T-helper 1 cell (primary cell): ENCODE data around the gene SUSD6.

Source experiments
- DNase-seq, 5 donors: peaks; one replicate each; pipeline ENCODE4 v3.0.0-alpha.2; 2012 to 2020
- total RNA-seq, 4 donors: gene quantifications; one replicate each; lab custom pipeline; 2026; lab: John Stamatoyannopoulos, UW

Gene SUSD6, protein sequence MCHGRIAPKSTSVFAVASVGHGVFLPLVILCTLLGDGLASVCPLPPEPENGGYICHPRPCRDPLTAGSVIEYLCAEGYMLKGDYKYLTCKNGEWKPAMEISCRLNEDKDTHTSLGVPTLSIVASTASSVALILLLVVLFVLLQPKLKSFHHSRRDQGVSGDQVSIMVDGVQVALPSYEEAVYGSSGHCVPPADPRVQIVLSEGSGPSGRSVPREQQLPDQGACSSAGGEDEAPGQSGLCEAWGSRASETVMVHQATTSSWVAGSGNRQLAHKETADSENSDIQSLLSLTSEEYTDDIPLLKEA
- 90.9 to 157 (median 97.4) reads per million in 4 donors for total RNA-seq

DNA sequence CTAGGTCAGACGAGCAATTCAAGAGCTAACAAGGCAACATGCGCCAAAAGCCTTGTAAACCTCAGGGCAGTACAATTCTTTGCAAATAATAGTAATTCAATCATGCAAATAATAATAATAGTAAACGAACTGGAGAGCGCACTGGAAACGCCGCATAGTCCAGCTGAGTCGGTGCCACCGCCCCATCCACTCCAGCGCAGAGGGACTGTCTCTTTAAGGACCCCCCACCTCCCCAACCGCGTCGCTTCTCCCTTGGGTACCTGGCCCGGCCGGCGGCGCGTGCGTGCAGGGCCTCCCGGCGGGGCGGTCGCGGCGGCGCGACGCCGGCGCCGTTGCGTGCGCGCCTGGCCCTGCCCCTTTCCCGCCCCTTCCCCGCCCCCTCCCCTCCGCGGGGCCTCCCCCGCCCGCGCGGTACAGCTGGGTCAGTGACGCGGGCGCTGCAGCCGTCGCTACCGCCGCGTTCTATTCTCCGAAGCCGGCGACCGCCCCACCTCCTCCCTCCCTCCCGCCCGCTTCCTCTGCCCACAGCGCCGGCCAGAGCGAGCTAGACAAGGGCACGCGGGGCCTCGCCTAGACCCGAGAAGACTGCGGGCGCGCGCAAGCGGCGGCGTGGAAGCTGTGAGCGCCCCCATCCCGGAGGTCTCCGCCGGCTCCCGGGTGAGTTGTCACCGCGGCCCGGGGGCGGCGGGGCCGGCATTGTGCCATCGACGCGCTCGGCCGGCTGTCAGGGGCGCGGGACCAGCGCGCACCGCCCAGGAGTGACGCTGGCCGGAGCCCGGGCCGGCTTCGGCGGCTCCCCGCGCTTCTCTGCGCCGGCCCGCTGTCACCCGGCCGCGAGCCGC is at the start of gene SUSD6:
Gene SUSD6, plus strand, starts transcription at position 425 of the 842 bp plus-strand sequence. CDS start 46,997 bp downstream, outside the sequence.
- DNase-seq: peak; percentile 77 to 93 (median 82)

DNA sequence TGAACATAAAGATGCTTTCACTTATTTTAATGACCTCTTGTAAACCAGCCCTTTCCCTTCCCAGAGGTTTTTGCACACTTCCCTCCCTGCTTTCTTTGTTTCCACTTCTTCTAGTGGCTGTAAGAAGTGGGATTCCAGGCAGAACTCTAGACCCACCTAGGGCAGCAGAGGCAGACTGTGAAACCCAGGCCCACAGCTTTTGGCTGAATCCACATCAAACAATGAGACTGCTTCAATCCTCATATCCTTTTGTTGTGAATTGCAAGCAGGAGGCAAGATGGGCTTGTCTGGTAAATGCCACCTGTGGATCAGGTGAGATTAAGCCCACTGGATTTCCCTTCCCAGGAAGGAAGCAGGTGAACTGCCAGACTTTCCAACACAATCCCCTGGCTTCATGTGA is 49.5 kb upstream of the SUSD6 start:
- no peak for DNase-seq

DNA sequence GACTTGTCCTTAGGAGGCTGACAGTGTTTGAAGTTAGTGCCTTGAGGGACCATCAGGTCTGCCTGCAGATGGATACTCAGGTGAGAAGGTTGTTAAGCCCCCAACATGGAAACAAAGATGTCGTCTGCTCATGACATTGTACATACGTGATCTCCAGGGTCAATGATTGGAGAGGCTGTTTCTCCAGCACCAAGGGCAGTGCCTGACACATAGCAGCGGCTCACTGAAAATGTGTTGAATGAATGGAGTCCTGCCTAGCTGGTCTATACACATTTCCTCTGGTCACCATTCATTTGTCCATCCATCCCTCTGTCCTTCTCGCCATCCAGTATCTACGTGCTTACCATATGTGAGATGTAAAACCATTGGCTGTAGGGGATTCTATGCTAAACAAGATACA is 43.8 kb upstream of the SUSD6 start:
- DNase-seq: no peak

DNA sequence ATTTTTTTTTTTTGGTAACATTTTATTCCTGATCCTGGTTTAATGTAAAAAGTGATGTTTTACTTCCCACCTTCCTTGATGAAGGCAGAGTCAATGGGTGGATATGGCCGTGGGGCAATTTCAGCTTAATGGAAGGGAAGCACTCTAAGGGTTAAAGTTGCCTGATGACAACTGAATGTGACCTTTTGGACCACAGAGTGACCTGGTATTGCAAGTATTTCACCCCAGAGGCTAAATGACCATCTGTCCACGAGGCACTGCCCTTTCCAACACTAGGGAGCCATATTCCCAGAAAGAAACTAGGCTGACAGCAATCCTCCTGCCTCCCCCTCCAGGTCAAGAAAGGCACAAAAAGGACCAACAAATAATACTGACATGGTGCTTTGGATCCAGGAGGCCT is 41.5 kb upstream of the SUSD6 start:
- DNase-seq: no peak

DNA sequence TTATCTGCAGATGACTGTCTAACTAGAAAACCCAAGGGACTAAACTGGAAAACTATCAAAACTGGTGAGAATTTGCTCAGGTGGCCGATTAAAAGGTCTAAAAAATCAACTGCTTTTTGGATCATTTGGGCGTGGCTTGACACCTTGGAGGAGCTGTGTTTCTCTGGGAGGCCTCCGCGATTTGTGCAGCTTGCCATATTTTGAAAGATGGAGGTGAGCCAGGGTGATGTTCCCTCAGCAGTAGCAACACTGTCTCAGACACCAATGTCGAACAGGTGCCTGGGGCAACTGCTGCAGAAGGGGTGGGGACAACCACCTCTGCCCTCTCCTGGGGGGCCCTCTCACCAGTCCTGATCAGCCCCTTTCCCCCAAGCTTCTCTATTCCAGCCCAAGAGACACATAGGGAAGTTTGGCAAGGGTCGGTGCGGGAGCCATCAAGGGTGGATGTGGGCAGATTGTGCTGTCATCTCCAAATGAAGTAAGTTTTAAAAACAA is 40.5 kb upstream of the SUSD6 start:
- DNase-seq: no peak

DNA sequence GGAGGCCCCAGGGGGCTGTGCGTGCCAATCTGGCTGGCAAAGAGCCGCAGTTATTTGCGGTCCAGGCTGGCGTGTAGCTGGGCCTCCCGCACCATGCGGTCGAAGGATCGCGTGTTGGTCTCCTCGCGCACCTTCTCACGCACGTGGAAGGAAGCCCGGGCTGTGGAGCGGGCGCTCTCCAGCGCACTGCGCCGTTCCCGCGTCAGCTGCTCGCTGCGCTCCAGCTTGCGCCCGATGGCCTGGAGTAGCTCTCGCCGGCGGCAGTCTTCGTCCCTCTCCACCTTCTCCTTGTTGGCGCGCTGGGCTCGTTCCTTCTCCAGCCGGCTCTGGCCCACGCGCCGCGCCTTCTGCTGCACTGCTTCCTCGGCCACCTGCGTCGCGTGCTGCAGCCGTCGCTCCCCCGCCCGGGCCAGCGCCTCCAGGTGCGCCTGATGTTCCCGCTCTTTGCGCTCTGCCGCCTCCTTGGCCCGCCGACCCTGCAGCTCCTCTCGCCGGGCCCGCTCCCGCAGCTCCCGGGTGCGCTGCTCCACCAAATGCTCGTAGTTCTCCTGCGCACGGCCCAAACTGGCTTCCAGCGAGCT is 39.9 kb upstream of the SUSD6 start:
- DNase-seq: no peak

DNA sequence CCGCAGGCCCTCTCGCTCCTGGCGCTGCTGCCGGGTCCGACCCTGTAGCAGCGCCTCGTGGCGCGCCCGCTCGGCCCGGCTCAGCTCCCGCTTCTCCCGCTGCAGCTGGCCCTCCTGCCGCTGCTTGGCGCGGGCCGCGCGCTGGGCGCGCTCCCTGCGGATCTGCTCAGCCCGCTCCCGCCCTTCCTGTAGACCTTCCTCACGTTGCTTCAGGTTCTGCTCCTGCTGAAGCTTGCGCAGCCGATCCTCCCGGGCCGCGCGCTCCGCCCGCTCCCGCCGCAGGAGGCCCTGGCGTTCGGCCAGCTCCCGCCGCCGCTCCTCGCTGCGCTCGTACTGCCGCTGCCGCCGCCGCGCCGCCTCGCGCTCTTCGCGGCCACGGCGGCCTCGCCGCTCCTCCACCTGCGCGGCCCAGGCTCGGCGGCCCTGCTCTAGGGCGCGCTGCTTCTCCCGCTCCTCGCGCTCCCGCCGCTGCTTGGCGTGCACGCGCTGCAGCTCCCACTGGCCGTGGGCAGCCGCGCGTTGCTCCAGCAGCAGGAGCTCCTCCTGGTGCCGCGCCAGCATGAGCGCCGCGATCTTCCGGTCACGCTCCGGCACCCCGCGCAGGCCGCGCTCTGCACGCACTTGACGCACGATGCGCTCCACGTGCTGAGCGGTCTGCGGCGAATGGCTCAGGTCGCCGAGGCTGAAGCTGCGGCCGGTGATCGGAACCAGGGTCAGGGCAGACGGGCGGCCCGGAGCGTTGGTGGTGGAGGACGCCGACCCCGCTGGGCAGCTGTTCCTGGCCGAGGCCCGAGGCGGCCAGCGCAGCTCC is 39.2 kb upstream of the SUSD6 start:
- no peak for DNase-seq

DNA sequence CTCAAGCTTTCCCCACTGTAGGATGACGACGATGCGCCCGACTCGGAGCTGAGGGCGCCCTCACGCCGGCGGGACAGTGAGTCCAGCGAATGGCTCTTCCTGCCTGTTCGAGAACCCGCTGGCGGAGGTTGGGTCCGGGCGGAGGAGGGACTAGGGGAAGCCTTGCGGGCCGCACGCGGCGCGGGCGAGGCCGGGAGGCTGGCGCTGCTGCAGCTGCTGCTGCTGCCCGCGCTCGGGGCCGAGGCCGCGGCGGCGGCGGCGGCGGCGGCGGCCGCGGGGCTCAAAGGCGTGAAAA is 38.6 kb upstream of the SUSD6 start:
- DNase-seq: no peak

DNA sequence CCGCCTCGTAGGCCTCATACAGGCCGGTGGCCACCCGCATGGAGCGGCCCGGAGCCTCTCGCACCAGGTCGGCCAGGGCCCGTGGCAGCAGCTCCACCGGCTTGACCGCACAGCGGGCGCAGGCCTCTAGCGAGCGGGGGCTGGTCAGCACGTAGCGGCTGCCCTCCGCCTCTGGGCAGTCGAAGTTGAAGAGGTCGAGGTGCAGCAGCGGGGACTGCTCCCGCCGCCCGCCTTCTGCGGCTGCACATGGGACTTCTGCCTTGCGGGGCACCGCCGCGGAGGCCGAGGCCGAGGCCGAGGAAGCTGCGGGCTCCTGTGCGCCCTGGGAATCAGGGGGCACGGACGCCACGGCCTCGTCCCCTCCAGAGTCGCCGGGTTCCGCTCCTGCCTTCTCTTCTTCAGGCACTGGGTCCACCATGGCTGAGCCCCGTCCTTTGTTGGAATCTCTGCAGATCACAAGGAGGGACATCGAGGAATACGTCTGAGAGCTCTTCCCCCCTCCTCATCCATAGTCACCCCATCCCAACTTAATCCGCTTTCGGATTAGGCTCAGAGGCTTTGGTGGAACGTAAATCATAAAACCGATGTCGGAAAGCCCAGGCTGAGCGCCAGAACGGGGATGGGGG is 38.1 kb upstream of the SUSD6 start:
- no peak for DNase-seq

DNA sequence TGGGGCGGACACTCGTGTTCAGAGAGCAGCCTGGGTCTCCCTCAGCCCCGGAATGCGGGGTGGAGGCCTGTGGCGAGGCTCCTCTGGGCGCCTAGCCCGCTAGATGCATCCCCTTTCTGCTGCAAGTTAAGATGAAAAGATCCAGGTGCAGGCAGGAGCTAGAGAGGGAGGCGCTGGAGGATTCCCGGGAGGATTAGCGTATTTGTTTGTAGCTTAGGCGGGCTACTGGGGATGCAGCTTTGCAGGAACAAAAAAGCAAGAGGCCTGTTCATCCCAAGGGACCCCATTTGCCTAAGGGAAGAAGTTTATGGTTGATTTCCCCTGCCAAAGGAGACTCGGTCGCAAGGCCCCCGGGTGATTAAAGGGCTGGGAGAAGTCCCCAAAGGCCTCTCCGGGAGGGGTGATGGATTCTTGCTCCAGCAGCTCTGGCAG is 37.5 kb upstream of the SUSD6 start:
- no peak for DNase-seq

DNA sequence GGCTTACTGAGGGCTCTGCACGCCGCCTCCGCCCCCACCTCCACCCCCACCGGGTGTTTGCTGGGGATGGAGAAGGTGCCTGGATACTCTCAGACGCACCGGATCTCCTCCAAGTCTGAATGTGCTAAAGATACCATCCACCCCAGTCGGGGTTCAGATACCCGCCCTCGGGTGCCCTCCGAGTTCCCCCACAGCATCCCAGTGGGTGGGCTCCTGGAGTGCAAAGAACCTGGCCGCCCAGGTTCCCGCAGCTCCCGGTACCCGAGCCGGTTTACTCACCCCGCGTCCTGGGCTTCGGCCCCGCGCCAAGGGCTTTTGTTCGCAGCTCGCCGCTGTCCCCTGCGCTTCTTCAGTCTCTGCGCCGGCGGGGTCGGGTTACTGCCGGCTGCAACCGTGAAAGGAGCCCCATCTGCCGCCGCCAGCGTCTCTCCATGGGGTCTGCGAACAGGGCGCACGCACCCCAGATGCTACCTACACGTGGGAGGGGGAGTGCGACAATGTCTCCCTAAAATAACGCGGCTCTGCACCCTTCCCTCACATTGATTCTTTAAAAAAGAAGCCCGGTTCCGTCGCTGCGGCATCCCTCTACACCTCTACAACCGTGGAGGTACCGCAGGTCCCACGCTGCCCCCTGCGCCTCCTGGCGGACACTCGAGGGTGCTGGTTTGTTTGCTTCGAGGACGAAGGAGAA is 37.0 kb upstream of the SUSD6 start, which contains the start of gene CCDC177:
Gene CCDC177, minus strand, starts transcription at position 609 of the 691 bp plus-strand sequence. CDS start 1,249 bp downstream, outside the sequence.
- DNase-seq: peak; percentile 43 to 63 (median 57)

DNA sequence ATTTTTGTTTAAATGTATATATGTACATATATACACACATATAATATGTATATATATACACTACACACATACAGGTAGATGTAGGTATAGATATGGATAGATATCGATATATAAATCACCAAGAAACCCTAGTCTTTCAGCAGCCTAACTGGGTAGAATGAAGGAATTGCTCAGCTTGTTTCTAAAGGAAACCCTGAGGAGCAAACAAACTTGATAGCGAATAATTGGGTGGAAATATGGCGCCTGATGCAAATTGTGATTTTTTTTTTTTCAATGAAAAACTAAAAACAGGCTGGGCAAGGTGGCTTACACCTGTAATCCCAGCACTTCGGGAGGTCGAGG is 36.5 kb upstream of the SUSD6 start:
- no peak for DNase-seq

DNA sequence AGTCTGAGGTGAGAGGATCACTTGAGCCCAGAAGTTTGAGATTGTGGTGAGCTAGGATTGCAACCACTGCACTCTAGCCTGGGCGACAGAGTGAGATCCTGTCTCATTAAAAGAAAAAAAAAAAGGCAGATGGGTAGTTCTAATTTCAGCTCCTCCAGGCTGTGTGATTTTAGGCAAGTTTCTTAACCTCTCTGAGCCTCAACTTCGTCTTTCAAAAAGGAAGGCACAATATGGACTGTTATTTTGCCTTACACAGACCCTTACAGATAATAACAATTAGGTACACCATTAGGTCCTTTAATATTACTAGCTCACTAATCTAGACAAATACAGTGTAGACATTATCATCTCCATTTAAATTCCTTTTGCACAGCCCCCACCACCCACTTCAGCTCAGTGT is 31.9 kb upstream of the SUSD6 start:
- no peak for DNase-seq

DNA sequence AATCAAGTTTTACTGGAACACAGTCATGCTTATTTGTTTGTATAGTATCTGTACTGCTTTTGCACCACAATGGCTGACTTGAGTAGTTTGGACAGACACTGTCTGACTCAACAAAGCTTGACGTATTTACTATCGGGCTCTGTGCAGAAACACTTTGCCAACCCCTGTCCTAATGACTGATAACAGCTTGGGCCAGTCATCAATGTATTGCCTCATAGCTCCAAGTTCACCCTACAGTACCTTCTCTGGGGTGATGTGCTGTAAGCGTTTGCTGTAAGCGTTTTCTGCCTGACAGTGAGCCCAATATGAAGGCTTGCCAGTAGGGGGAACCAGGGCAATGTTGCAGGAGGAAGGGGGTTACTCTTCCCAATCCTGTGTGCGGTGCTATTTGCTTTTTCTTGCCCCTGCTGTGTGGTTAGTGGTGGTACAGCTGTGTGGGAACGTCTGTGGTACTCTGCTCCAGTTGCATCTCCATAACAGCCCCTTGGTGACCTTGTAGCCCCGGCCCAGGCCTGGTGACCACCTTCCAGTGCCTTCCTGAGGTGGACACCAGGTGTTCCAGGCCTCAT is 31.3 kb upstream of the SUSD6 start:
- DNase-seq: no peak

DNA sequence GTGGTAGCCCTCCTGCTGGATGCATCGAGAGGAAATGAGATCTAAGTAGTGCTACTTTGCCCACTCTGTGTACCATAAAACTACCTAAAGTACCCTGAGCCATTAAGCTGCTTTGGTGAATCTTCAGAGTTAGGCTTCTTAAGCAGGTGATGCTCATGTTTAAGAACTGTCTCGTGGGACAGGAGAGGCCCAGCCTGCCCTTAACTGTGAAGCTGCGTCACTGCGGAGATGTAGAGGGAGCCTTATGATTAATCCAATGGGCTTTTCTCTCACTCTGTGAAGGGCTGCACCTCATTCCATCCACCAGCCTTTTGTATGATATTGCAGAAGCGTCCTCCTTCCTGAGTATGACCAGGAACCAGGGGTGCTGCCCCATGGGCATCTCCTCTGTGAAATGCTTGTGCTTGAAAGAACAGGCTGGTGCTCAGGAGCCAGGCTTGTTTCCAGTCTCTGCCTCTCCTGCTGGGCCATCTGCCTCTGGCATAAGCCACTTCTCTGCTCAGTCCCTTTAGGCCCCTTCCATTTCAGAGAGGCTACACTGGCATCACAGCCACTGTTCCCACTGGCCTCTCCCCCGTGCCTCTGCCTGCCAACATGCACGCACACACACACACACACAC is 30.0 kb upstream of the SUSD6 start:
- no peak for DNase-seq

DNA sequence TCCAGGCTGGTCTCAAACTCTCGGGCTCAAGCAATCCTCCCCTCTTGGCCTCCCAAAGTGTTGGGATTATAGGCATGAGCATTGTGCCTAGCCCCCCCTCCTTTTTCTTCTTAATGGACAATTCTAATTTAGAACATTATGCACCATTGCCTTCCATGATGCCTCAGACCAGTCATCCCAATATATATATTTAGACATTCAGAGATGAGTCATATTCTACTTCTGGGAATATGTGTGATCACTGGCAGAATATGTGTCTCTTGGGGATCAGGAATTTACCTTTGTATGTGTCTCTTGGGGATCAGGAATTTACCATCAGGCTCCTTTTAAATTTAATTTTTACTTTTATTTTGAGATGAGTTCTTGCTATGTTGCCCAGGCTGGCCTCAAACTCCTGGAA is 29.2 kb upstream of the SUSD6 start:
- no peak for DNase-seq

DNA sequence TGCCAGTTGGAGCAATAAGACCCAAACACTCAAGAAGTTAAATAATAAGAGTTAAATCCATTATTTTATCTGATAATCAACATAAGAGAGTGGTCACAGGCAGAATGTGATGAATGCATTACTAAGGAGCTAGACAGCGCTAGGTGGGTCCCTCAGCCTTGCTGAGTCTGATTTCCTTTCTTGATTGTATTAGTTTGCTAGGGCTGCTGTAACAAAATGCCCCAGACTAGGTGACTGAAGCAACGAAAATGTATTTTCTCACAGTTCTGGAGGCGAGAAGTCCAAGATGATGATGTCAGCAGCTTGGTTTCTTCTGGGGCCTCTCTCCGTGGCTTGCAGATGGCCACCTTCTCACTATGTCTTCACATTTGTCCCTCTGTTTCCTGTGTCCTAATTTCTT is 28.6 kb upstream of the SUSD6 start:
- DNase-seq: no peak

DNA sequence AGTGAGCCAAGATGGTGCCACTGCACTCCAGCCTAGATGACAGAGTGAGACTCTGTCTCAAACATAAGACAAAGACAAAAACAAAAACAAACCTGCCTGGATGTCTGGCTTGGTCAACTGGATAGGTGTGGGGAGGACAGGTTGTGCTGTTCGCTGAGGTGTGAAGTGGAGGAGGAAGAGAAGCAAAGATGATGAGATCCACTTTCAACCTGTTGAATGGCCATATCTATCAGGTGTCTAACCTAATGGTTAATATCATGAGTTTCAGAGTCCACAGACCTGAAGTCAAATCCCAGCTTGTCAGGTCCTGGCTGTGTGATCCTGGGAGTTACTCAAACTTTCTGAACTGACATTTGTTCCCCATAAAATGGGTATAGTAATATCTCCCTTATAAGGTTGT is 27.0 kb upstream of the SUSD6 start:
- DNase-seq: no peak

DNA sequence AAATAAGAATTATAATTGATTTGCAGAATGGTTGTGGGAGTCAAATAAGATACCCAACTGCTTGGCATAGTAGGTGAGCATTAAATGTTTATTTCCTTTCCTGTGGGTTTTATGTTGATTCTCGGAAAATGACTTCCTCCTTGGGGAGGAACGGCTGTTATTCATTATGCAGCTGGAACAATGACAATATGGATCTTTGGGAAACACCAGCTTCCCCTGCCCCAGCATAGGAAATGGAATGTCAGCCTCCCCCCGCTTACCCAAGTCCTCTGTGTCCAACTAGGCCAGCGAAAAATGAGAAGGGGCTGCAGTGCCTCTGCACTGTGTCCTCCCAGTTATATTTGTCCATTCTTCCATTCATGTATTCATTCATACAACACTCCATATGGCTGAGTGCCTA is 25.0 kb upstream of the SUSD6 start:
- DNase-seq: no peak

DNA sequence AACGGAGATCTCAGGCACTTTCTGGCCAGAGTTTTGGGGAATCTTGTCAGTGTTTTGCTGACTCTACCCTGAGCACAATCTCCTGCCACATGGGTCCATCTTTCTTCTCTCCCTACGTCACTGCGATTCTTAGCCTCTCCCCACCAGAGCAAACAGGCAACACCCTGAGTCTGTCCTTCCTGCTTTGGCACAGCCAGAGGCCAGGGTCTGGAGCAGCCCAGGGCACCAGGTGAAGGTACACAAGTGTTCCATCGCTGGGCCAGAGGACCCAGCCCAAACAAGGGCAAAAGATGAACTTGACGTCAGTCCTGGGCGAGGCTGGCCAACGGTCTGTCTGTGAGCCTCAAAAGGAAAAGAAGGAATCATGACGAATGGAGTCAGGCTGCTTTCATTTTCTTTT is 24.0 kb upstream of the SUSD6 start:
- DNase-seq: no peak

DNA sequence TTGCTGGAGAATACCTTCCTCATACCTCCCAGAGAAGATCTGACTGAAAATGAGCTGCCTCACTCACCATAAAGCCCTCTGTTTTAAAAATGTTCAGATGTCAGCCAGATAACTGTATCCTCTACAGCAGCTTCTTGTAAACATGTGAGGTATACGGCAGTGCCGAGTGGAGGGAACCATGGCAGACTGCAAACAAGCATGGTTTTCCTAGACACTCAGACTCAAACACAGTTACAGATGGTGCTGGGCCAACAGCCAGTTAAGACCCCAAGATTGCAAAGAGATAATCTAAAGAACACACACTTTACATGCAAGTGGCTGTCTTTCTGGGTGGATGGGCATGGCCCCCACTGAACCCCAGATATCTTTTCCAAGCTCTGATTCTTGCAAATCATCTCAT is 20.1 kb upstream of the SUSD6 start:
- no peak for DNase-seq
